Measurements from ENCODE around the gene FXYD4. TPM values are rescaled to one million over a fixed set of nuclear protein-coding genes. Genes with fewer than 3 reads are reported as not detected.

FXYD4 gene
- total and polyA plus RNA-seq, 2 of the 8 experiments (the other 6 are each of a cell fraction or from before 2014, with no cell fraction given) = not detected

DNA sequence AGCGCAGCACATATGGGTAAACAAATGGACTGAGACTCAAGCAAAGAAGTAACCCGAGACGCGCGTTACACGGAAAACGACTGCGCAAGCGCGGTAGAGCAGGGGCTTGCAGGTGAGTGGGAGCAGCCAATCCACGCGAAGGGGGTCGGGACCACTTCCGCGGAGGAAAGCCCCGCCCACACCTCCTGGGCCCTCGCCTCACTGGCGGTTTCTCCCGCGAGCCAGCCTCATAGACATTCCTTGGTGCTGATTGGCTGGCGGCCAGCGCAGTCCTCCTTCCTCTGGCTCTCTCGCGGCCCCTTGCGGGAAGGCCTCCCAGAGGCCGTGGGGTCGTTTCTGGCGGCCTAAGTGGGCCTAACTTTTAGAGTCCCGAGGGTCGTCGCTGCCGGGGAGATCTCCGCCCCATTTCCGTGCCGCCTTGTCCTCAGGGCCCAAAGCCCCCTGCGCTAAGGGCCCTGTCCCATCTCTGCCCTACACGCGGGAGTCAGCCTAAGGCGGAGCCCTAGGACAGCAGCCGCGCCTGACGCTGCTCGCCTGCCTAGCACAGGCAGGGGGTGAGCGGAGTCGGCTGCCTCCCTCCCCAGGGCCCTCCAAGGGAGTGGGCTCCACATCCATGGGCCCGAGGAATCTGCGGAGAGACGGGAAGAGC is 9.1 kb upstream of the FXYD4 start (continued):
- TF ChIP-seq, protein P1, sequence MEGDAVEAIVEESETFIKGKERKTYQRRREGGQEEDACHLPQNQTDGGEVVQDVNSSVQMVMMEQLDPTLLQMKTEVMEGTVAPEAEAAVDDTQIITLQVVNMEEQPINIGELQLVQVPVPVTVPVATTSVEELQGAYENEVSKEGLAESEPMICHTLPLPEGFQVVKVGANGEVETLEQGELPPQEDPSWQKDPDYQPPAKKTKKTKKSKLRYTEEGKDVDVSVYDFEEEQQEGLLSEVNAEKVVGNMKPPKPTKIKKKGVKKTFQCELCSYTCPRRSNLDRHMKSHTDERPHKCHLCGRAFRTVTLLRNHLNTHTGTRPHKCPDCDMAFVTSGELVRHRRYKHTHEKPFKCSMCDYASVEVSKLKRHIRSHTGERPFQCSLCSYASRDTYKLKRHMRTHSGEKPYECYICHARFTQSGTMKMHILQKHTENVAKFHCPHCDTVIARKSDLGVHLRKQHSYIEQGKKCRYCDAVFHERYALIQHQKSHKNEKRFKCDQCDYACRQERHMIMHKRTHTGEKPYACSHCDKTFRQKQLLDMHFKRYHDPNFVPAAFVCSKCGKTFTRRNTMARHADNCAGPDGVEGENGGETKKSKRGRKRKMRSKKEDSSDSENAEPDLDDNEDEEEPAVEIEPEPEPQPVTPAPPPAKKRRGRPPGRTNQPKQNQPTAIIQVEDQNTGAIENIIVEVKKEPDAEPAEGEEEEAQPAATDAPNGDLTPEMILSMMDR (IDR thresholded peaks at IDR 0.05; ENCODE audit: control extremely low read depth in 1 of 3, insufficient read depth in 1 of 3, low read depth in 1 of 3, low read length in 3 of 3) = peak in 2 of 3 experiments; percentile 32 to 41; a peak in 3 of 4 replicates
- TF ChIP-seq RBBP5 (IDR thresholded peaks at IDR 0.05; ENCODE audit: borderline replicate concordance, low read depth, low read length) (0 out of 2 replicates have a peak, but pooled peaks have one; percentile 49), BRCA1 (IDR thresholded peaks at IDR 0.05; ENCODE audit: low read depth, low read length) (no peak), SP1 (IDR thresholded peaks at IDR 0.05; ENCODE audit: low read depth, low read length) (no peak), BACH1 (IDR thresholded peaks at IDR 0.05; ENCODE audit: low read length) (peak; percentile 94), GTF2F1 (IDR thresholded peaks at IDR 0.05; ENCODE audit: borderline replicate concordance, low read depth, low read length) (no peak), SAP30 (IDR thresholded peaks at IDR 0.05; ENCODE audit: insufficient read depth, insufficient replicate concordance, low read length) (no peak), HDAC6 (IDR thresholded peaks at IDR 0.05; ENCODE audit: low read depth, low read length) (no peak), FOSL1 (IDR thresholded peaks at IDR 0.05; ENCODE audit: insufficient read depth, low read depth, low read length) (no peak), SIRT6 (IDR thresholded peaks at IDR 0.05; ENCODE audit: low read length) (no peak), SUZ12 (IDR thresholded peaks at IDR 0.05; ENCODE audit: low read length) (peak; percentile 45; the same call in 1 of the 2 replicates), MAFK (IDR thresholded peaks at IDR 0.05; ENCODE audit: low read depth, low read length) (no peak), EP300 (IDR thresholded peaks at IDR 0.05; ENCODE audit: borderline replicate concordance in 1 of 2, low read depth in 2 of 2, low read length in 2 of 2) (no peak), CREB1 (IDR thresholded peaks at IDR 0.05) (no peak), EGR1 (IDR thresholded peaks at IDR 0.05; ENCODE audit: borderline replicate concordance, low read depth, low read length) (no peak), RAD21 (IDR thresholded peaks at IDR 0.05 in 1 of 2, conservative IDR thresholded peaks at IDR 0.05 in 1 of 2; ENCODE audit: low read depth in 2 of 2, low read length in 2 of 2) (peak; percentile 20 to 23; a peak in 3 of 4 replicates)
- TF ChIP-seq, protein P2, sequence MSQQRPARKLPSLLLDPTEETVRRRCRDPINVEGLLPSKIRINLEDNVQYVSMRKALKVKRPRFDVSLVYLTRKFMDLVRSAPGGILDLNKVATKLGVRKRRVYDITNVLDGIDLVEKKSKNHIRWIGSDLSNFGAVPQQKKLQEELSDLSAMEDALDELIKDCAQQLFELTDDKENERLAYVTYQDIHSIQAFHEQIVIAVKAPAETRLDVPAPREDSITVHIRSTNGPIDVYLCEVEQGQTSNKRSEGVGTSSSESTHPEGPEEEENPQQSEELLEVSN (IDR thresholded peaks at IDR 0.05) = peak; percentile 89
- TF ChIP-seq, protein P3, sequence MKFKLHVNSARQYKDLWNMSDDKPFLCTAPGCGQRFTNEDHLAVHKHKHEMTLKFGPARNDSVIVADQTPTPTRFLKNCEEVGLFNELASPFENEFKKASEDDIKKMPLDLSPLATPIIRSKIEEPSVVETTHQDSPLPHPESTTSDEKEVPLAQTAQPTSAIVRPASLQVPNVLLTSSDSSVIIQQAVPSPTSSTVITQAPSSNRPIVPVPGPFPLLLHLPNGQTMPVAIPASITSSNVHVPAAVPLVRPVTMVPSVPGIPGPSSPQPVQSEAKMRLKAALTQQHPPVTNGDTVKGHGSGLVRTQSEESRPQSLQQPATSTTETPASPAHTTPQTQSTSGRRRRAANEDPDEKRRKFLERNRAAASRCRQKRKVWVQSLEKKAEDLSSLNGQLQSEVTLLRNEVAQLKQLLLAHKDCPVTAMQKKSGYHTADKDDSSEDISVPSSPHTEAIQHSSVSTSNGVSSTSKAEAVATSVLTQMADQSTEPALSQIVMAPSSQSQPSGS (IDR thresholded peaks at IDR 0.05; ENCODE audit: low read length) = no peak
- TF ChIP-seq, protein P4, sequence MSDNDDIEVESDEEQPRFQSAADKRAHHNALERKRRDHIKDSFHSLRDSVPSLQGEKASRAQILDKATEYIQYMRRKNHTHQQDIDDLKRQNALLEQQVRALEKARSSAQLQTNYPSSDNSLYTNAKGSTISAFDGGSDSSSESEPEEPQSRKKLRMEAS (IDR thresholded peaks at IDR 0.05) = peak; percentile 62; the same call in 1 of the 2 replicates

All from H1 (cell line).